Measurements from ENCODE around the gene PPP3CA. TPM values are rescaled to one million over a fixed set of nuclear protein-coding genes. Genes with fewer than 3 reads are reported as not detected.

PPP3CA gene
- total RNA-seq, 8 experiments from 2014 or later: 18.6 to 68.7 (median 22.6) TPM

DNA sequence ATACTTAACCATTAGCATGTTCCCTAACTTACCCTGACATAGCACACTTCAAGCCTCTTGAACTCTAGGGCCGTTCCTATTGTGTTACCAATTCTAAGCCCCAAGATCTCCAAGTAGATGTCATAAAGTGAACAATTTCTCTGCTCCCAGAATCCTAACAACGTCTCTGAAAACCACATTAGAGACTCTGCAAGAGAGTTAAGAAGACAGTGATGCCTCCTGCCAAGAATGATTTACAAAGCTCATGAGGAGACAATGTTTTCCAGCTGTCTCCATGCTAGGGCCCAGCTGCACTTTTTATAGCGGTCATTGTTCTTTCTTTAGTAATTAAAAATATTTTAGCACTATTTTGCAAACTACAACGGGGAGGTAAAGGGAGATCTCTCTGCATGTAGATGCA is 358.4 kb downstream of the PPP3CA start:
- 13 to 63% (median 42%) methylated on average over 2 to 4 of the region's 4 CpGs for WGBS, 10 experiments
- H3K27ac ChIP-seq: no peak overlapping the region
- in situ Hi-C loops (cut with MboI; ENCODE audit: low pct_unique_long_range_greater_than_20kb in 2 of 9, low sequenced_read_pairs in 9 of 9, unreplicated experiment in 9 of 9): no loop called here

DNA sequence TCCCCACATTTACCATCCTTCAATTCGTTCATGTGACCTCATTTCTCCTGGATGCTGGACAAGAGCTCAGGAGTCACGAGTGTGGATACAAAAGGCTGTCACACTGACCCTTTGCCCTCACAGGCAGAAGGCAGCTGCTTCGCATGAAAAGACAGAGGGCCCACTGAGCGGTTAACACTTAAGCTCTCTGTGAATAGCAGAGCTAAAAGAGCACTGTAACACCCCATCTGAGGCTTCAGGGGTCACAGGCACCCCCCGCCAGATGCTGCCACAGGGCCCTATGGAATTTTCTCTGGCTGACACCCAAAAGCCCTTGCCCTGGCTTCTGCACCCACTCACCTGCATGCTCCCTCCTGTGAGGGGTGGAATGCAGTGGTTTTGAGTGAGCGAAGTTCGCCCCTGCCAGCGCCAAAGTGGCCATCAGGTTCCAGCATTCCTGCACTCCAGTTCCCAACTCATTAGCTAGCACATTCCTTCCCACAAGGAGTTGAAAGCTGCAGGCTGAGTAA is 360.9 kb downstream of the PPP3CA start:
- Histone ChIP-seq H3K27ac (peak overlapping the region in 1 of 2 donors; percentile 77), H3K4me3 (no peak overlapping the region), H3K4me1 (replicated peaks in 1 of 2) (peaks cover 7 to 9% of the 10 kb centered on the region in 2 donors)
- in situ Hi-C loops (cut with MboI; ENCODE audit: low pct_unique_long_range_greater_than_20kb in 2 of 9, low sequenced_read_pairs in 9 of 9, unreplicated experiment in 9 of 9): no loop called here
- ATAC-seq (replicated peaks in 6 of 8): peak in 5 of 8 experiments; percentile 53 to 91 (median 85)
- WGBS, 10 experiments: 0 to 100% (median 95%) methylated on average over 1 to 8 of the region's 8 CpGs; no CpG with 5 or more reads in 3 of the 10 experiments

More for the DNA sequence above, 358.4 kb downstream of the PPP3CA start:
- no peak for ATAC-seq (replicated peaks in 6 of 8)
- Histone ChIP-seq H3K4me3 (no peak overlapping the region), H3K4me1 (replicated peaks in 1 of 2) (peaks cover 7 to 9% of the 10 kb centered on the region in 2 donors)

DNA sequence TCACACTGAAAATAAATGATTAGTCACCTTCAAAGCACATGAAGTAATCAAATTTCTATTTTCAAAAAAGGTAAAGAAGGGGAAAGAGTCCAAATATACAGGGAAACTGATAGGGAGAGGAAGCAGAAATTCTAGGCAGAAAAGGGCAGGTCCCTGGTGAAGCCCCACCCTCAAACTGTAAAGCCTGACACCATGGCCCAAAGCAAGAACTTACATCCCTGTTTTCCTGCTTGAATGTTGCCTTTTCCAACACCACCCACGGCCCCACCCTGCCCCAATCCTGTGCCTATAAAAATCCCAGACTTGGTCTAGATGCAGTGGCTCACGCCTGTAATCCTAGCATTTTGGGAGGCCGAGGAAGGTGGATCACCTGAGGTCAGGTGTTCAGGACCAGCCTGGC is 361.8 kb downstream of the PPP3CA start:
- peaks cover 7 to 9% of the 10 kb centered on the region in 2 donors for H3K4me1 ChIP-seq (replicated peaks in 1 of 2)

DNA sequence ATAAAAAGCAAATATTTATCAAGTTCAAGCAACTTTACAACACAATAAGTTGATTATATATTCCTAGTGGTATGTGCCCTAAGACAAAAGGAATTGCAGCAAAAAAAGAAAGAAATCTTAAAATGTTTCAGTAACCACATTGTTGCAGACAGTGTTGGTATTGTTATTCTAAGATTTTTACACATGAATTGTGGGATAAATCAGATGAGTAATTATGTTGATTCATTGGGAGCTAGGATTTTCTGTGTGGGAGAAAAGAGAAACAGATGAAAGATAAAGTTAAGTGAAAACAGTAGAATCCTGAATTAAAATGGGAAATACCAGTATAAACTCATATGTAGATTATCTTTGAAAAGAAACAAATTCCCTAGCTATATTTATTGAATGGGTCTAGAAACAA is 362.4 kb downstream of the PPP3CA start:
- in situ Hi-C loops (cut with MboI; ENCODE audit: low pct_unique_long_range_greater_than_20kb in 2 of 9, low sequenced_read_pairs in 9 of 9, unreplicated experiment in 9 of 9): no loop called here
- no peak overlapping the region for H3K27ac ChIP-seq
- peak in 2 of 8 experiments; percentile 35 to 38 for ATAC-seq (replicated peaks in 6 of 8)
- no peak overlapping the region for H3K4me3 ChIP-seq
- peaks cover 7 to 9% of the 10 kb centered on the region in 2 donors for H3K4me1 ChIP-seq (replicated peaks in 1 of 2)

More for the DNA sequence above, 361.8 kb downstream of the PPP3CA start:
- in situ Hi-C loops (cut with MboI; ENCODE audit: low pct_unique_long_range_greater_than_20kb in 2 of 9, low sequenced_read_pairs in 9 of 9, unreplicated experiment in 9 of 9): no loop called here
- no peak for ATAC-seq (replicated peaks in 6 of 8)
- H3K4me3 ChIP-seq: no peak overlapping the region
- 29 to 100% (median 80%) methylated on average over 1 to 3 of the region's 3 CpGs; no CpG with 5 or more reads in 5 of the 10 experiments for WGBS, 10 experiments
- H3K27ac ChIP-seq: peak overlapping the region in 1 of 2 donors; percentile 77

DNA sequence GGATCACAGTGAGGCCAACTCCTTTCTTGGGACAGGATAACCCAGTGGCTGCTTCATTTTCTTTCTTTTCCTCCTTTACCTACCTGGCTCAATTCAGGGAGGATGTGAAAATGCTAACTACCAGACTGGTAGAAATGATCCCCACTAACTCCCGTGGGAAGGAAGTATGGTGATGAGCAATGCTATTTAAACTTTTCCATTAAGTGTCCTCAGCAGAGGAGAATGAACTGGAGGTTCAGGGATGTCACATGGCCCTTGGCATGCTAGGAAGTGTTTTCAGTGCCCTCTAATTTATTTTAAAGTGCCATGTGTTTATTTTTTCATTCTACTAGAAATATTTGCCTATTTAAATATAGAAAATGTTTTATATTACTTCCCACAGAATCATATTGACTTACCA is 363.9 kb downstream of the PPP3CA start:
- WGBS, 10 experiments: 0 to 100% (median 51%) methylated on average over 1 of the region's 1 CpG; no CpG with 5 or more reads in 2 of the 10 experiments
- no peak overlapping the region for H3K4me3 ChIP-seq
- in situ Hi-C loops (cut with MboI; ENCODE audit: low pct_unique_long_range_greater_than_20kb in 2 of 9, low sequenced_read_pairs in 9 of 9, unreplicated experiment in 9 of 9): no loop called here
- H3K27ac ChIP-seq: no peak overlapping the region
- peaks cover 7 to 9% of the 10 kb centered on the region in 2 donors for H3K4me1 ChIP-seq (replicated peaks in 1 of 2)
- no peak for ATAC-seq (replicated peaks in 6 of 8)

DNA sequence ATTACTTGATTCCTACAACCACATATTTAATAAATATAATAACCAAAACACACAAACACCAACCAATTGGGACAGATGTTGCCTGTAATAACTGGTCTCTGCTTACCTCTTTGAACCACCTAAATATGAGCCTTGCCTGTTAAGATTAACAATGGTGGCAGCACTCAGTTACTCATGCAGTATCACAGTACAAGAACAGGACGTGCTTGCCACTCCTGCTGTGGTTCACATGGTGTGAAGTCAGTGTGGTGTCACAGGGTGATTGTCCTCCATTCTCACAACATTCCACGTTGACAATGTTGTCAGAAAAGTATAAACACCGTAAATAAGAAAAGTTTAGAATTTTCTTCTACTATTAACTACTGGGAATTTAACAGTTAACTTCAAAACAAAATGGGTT is 365.0 kb downstream of the PPP3CA start:
- Histone ChIP-seq H3K4me1 (replicated peaks in 1 of 2) (peaks cover 7 to 9% of the 10 kb centered on the region in 2 donors), H3K4me3 (no peak overlapping the region), H3K27ac (no peak overlapping the region)
- 69 to 100% (median 81%) methylated on average over 1 to 3 of the region's 3 CpGs; no CpG with 5 or more reads in 1 of the 10 experiments for WGBS, 10 experiments
- ATAC-seq (replicated peaks in 6 of 8): no peak
- in situ Hi-C loops (cut with MboI; ENCODE audit: low pct_unique_long_range_greater_than_20kb in 2 of 9, low sequenced_read_pairs in 9 of 9, unreplicated experiment in 9 of 9): no loop called here

DNA sequence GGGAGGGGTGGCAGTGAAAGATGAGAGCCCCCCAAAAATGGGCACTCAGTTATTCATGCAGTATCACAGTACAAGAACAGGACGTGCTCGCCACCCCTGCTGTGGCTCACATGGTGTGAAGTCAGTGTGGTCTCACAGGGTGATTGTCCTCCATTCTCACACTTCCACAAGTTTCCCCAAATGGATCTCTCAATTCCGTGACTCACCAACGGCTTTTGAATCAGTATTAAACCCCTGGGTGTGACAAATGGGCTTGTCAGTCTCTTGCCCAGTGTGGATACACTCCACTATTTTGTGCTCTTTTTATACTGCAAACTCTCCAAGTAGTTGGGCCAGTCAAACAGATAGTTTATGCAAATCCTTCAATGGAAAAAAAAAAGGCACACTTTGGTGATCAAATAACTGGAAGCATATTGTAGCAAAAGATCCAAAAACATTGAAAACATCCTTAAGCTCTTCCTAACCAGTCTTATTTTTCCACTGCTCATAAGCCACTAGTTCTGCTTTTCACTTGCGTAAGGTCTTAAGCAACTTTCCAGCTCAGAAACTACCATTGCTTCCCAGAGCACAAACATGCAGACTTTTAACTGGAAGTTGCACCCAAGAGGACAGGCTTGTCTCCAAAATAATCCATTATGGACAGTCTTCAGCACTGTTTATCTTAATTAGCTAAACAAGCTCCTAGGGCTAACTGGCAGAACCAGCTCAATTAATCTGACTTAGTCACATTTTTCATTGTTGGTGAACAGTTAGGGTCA is 365.7 kb downstream of the PPP3CA start:
- peak in 1 of 8 experiments; percentile 31 for ATAC-seq (replicated peaks in 6 of 8)
- Histone ChIP-seq H3K4me1 (replicated peaks in 1 of 2) (peaks cover 7 to 9% of the 10 kb centered on the region in 2 donors), H3K4me3 (no peak overlapping the region), H3K27ac (no peak overlapping the region)
- 45 to 100% (median 91%) methylated on average over 1 to 5 of the region's 5 CpGs; no CpG with 5 or more reads in 1 of the 10 experiments for WGBS, 10 experiments
- in situ Hi-C loops (cut with MboI; ENCODE audit: low pct_unique_long_range_greater_than_20kb in 2 of 9, low sequenced_read_pairs in 9 of 9, unreplicated experiment in 9 of 9): no loop called here

DNA sequence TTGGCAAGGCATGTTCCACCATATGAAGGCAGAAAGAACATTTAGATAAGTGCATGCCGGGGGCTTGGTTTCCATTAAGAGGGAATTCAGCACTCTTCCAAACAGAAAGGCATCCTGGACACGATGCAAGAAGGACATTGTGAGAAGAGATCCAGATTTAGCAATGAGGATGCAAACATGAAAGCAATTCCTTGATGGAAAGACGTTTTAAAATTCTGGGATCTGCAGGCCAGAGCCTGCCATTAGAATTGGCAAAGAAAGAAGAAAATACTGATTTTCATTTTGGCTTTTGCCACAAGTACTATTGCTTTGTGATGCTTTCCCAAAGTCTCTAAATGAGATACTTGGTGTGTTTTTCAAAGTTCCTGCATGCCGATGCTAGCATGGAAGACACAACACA is 367.6 kb downstream of the PPP3CA start:
- Histone ChIP-seq H3K4me3 (no peak overlapping the region), H3K27ac (no peak overlapping the region), H3K4me1 (replicated peaks in 1 of 2) (no peaks in the 10 kb centered on the region)
- ATAC-seq (replicated peaks in 6 of 8): no peak
- in situ Hi-C loops (cut with MboI; ENCODE audit: low pct_unique_long_range_greater_than_20kb in 2 of 9, low sequenced_read_pairs in 9 of 9, unreplicated experiment in 9 of 9): no loop called here
- 14 to 100% (median 84%) methylated on average over 1 to 4 of the region's 4 CpGs for WGBS, 10 experiments

DNA sequence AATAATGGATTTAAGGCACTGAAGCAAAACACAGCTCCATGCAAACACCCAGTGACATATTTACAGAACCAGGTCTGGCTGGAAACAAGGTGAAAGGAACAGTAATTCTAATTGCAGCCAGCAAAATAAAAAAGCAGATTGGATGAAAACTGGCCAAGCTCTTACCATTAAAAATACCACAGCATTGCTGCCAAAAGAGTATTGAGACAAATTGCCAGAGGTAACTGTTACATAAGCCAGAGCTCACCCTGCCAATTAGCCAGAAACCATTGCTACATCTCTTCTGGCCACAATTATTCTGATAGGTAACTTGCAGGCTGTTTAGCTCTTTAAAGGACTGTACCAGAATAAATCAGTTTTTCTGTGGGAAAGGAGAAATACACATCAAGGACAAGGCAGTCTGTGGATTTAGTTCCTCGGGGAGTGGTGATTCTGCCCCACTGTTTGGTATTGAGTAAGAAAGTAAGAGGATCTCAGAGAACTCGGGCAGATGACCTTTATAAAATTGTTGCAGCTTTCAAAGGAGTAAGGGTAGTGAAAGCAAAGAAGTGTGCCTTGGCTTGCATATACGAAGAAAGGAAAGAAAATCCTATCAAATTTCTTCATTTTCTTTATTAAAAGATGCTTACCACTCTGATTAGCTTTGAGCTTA is 369.5 kb downstream of the PPP3CA start:
- WGBS, 10 experiments: 4 to 100% (median 75%) methylated on average over 1 to 3 of the region's 3 CpGs; no CpG with 5 or more reads in 1 of the 10 experiments
- no peak for ATAC-seq (replicated peaks in 6 of 8)

DNA sequence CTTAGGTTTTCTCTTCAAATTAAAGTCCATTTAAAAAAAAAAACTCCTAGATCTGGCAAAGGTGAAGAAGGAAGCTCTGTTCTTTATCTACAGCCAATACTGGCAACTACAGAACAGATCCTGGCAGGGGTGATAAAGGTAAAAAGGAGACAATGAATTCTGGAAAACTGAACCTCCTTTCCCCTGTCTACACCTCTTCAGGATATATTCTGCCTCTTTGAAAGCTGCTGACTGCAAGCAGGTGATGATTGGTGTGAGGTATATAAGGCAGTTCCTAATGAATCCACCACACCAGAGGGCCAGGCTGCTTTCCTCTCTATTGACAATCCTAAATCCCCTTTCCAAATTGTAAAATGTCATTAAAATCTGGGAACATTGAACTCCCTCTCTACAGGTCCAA is 370.1 kb downstream of the PPP3CA start:
- Histone ChIP-seq H3K4me3 (no peak overlapping the region), H3K4me1 (replicated peaks in 1 of 2) (no peaks in the 10 kb centered on the region), H3K27ac (no peak overlapping the region)
- ATAC-seq (replicated peaks in 6 of 8): no peak
- in situ Hi-C loops (cut with MboI; ENCODE audit: low pct_unique_long_range_greater_than_20kb in 2 of 9, low sequenced_read_pairs in 9 of 9, unreplicated experiment in 9 of 9): no loop called here

More for the DNA sequence above, 369.5 kb downstream of the PPP3CA start:
- Histone ChIP-seq H3K4me1 (replicated peaks in 1 of 2) (no peaks in the 10 kb centered on the region), H3K4me3 (no peak overlapping the region), H3K27ac (no peak overlapping the region)
- in situ Hi-C loops (cut with MboI; ENCODE audit: low pct_unique_long_range_greater_than_20kb in 2 of 9, low sequenced_read_pairs in 9 of 9, unreplicated experiment in 9 of 9): no loop called here
